OCI-LY1 (cell line): Measurements from ENCODE around the gene SURF6.

ENCODE experiments used
- H2AFZ ChIP-seq: fragments of 200-600 bp; sonication (generic), shearing (Covaris generic); 2 replicates; pipeline ENCODE4 v1.6.0; 2014; ENCODE audit warnings: antibody characterized with exemption, mild to moderate bottlenecking, low read length
- H3F3A ChIP-seq: fragments of 200-600 bp; sonication (generic), shearing (Covaris generic); 2 replicates; pipeline ENCODE4 v1.6.0; 2014; ENCODE audit warnings: mild to moderate bottlenecking, antibody characterized with exemption, low read length, moderate library complexity; ENCODE audit not compliant: insufficient read depth
- H3K27ac ChIP-seq: fragments of 200-600 bp; sonication (generic); 2 replicates; pipeline ENCODE4 v1.5.1; 2014; ENCODE audit warnings: low read length, mixed run types, mild to moderate bottlenecking, low read depth; ENCODE audit not compliant: poor library complexity, severe bottlenecking
- H3K27me3 ChIP-seq: fragments of 200-600 bp; sonication (generic); 2 replicates; pipeline ENCODE4 v1.6.0; 2014; ENCODE audit warnings: antibody characterized with exemption, mild to moderate bottlenecking, low read length, moderate library complexity; ENCODE audit not compliant: insufficient read depth
- H3K36me3 ChIP-seq: fragments of 200-600 bp; sonication (generic); 2 replicates; pipeline ENCODE4 v1.6.1; 2014; ENCODE audit warnings: mild to moderate bottlenecking, antibody characterized with exemption, low read length, moderate library complexity, mixed read lengths; ENCODE audit not compliant: insufficient read depth
- H3K4me1 ChIP-seq: fragments of 200-600 bp; sonication (generic); 2 replicates; pipeline ENCODE4 v1.5.1; 2014; ENCODE audit warnings: mild to moderate bottlenecking, low read length, moderate library complexity; ENCODE audit not compliant: insufficient read depth, severe bottlenecking
- H3K4me2 ChIP-seq: fragments of 200-600 bp; sonication (generic), shearing (Covaris generic); 2 replicates; pipeline ENCODE4 v1.6.1; 2014; ENCODE audit warnings: low read length
- H3K4me3 ChIP-seq: fragments of 200-600 bp; sonication (generic); 2 replicates; pipeline ENCODE4 v1.5.1; 2014; ENCODE audit warnings: low read length, low read depth, mild to moderate bottlenecking, mixed read lengths; ENCODE audit not compliant: poor library complexity, severe bottlenecking
- H3K79me2 ChIP-seq: fragments of 200-600 bp; shearing (Covaris generic); 2 replicates; pipeline ENCODE4 v1.6.1; 2016; ENCODE audit warnings: mixed run types, low read length, mixed read lengths; ENCODE audit not compliant: insufficient read depth
- H3K9ac ChIP-seq: fragments of 200-600 bp; sonication (generic), shearing (Covaris generic); 2 replicates; pipeline ENCODE4 v1.6.1; 2014; ENCODE audit warnings: mild to moderate bottlenecking, low read length, mixed read lengths
- H3K9me2 ChIP-seq: fragments of 200-600 bp; sonication (generic), shearing (Covaris generic); 2 replicates; pipeline ENCODE4 v1.6.1; 2014; ENCODE audit warnings: low read depth, mild to moderate bottlenecking, low read length, mixed read lengths
- H3K9me3 ChIP-seq: fragments of 200-600 bp; shearing (Covaris generic); 2 replicates; pipeline ENCODE4 v1.6.1; 2014; ENCODE audit warnings: low read length, mixed read lengths
- H4K20me1 ChIP-seq: fragments of 200-600 bp; sonication (generic), shearing (Covaris generic); 2 replicates; pipeline ENCODE4 v1.6.0; 2016; ENCODE audit warnings: mild to moderate bottlenecking, low read length; ENCODE audit not compliant: insufficient read depth
- EZH2 ChIP-seq: fragments of 200-600 bp; sonication (generic), shearing (Covaris generic); IDR thresholded peaks from 2 replicates; pipeline ENCODE4 v1.8.0; 2017; ENCODE audit warnings: borderline replicate concordance, mixed run types, mild to moderate bottlenecking, antibody characterized with exemption, low read length, moderate library complexity, mixed read lengths
- TF ChIP-seq, protein P1 (sequence below): fragments of 200-600 bp; sonication (generic), shearing (Covaris generic); IDR thresholded peaks from 2 replicates; pipeline ENCODE4 v1.5.1; 2017; ENCODE audit warnings: mild to moderate bottlenecking, antibody characterized with exemption, low read length, moderate library complexity, mixed read lengths

The SURF6 gene

DNA sequence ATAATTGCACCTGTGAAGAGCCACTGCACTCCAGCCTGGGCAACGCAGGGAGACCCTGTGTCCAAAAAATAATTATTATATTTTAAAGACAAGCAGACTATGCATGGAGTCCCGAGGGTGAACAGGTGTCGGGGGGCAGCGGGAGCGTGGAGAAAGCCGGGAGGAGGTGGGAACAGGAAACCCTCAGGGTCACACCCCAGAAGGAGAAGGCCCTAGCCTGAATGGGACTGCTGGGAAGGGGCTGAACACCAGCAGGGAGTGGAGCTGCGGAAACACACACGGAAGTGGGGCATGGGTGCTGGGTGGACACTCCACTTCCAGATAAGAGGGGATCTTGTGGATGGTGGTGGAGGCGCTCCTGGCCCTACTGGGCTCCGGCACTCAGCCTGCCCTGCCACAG lies 12.8 kb downstream of the SURF6 start:
- Histone ChIP-seq H2AFZ (no peak overlapping the region), H3K4me2 (no peak overlapping the region), H3K4me3 (no peak overlapping the region), H3F3A (no peaks in the 10 kb centered on the region), H3K9me3 (no peaks in the 10 kb centered on the region), H3K9me2 (no peaks in the 10 kb centered on the region), H3K36me3 (no peaks in the 10 kb centered on the region), H4K20me1 (no peaks in the 10 kb centered on the region), H3K4me1 (no peaks in the 10 kb centered on the region), H3K27ac (no peak overlapping the region), H3K9ac (no peak overlapping the region), H3K27me3 (peaks cover 11% of the 10 kb centered on the region; the same call in 1 of the 2 replicates), H3K79me2 (no peaks in the 10 kb centered on the region)
- TF ChIP-seq, protein P1, sequence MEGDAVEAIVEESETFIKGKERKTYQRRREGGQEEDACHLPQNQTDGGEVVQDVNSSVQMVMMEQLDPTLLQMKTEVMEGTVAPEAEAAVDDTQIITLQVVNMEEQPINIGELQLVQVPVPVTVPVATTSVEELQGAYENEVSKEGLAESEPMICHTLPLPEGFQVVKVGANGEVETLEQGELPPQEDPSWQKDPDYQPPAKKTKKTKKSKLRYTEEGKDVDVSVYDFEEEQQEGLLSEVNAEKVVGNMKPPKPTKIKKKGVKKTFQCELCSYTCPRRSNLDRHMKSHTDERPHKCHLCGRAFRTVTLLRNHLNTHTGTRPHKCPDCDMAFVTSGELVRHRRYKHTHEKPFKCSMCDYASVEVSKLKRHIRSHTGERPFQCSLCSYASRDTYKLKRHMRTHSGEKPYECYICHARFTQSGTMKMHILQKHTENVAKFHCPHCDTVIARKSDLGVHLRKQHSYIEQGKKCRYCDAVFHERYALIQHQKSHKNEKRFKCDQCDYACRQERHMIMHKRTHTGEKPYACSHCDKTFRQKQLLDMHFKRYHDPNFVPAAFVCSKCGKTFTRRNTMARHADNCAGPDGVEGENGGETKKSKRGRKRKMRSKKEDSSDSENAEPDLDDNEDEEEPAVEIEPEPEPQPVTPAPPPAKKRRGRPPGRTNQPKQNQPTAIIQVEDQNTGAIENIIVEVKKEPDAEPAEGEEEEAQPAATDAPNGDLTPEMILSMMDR, result no peak
- no peak for TF ChIP-seq EZH2

DNA sequence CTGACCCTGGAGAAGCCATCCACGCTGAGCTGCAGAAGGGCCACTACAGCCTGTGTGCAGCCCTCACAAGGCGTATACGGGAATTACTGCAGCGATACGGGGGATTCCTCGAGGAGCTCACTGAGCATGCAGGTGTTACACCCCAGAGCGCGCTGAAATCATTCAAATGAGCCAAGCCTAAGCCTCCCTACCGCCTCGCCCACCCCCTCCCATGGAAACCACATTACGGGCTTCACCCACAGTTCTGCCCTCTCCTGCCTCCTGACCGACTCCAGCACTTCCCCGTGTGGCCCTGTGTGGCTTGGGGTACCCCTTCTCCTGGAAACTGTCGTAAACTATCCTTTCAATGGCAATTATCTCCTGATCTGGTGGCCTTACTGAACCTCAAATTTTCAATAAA lies 13.3 kb downstream of the SURF6 start:
- peaks cover 11% of the 10 kb centered on the region; the same call in 1 of the 2 replicates for H3K27me3 ChIP-seq
- no peaks in the 10 kb centered on the region for H4K20me1 ChIP-seq
- no peak overlapping the region for H3K4me2 ChIP-seq
- no peaks in the 10 kb centered on the region for H3K9me2 ChIP-seq
- H3F3A ChIP-seq, result no peaks in the 10 kb centered on the region
- no peak overlapping the region for H3K27ac ChIP-seq
- H3K4me3 ChIP-seq, result no peak overlapping the region
- no peaks in the 10 kb centered on the region for H3K36me3 ChIP-seq
- H2AFZ ChIP-seq, result no peak overlapping the region
- H3K79me2 ChIP-seq, result no peaks in the 10 kb centered on the region
- TF ChIP-seq, protein P1, result no peak
- TF ChIP-seq EZH2, result no peak
- no peaks in the 10 kb centered on the region for H3K4me1 ChIP-seq
- H3K9ac ChIP-seq, result no peak overlapping the region
- no peaks in the 10 kb centered on the region for H3K9me3 ChIP-seq

GRCh38 chr9:133321411-133321935 lies 14.5 kb downstream of the SURF6 start:
- H3K9me2 ChIP-seq, result no peaks in the 10 kb centered on the region
- no peak overlapping the region for H3K9ac ChIP-seq
- no peaks in the 10 kb centered on the region for H3K4me1 ChIP-seq
- no peak overlapping the region for H3K4me2 ChIP-seq
- no peaks in the 10 kb centered on the region for H4K20me1 ChIP-seq
- H2AFZ ChIP-seq, result no peak overlapping the region
- no peak overlapping the region for H3K27ac ChIP-seq
- TF ChIP-seq, protein P1, result no peak
- no peak for TF ChIP-seq EZH2
- H3K36me3 ChIP-seq, result no peaks in the 10 kb centered on the region
- H3K79me2 ChIP-seq, result no peaks in the 10 kb centered on the region
- no peaks in the 10 kb centered on the region for H3F3A ChIP-seq
- H3K9me3 ChIP-seq, result no peaks in the 10 kb centered on the region
- no peak overlapping the region for H3K4me3 ChIP-seq
- peaks cover 11% of the 10 kb centered on the region; the same call in 1 of the 2 replicates for H3K27me3 ChIP-seq
